Activated naive CD8-positive, alpha-beta T cell treated with anti-CD3 and anti-CD28 coated beads, Interleukin-2, amount 50 U/mL, for 16 hours (primary cell): Measurements from ENCODE around the gene GPBAR1.
"Not testable (repeated sequence)": the region's sequence is repeated elsewhere in the genome, so short reads cannot be mapped to it uniquely, and the experiment has no call there.

Source experiments
- DNase-seq: peaks from one replicate; pipeline ENCODE4 v3.0.0-alpha.2; 2020; ENCODE audit warnings: low read depth, low spot score

The GPBAR1 gene

GRCh38 chr2:218310853-218311540 is 50.2 kb downstream of the GPBAR1 start:
- DNase-seq, result no peak

GRCh38 chr2:218311541-218312266 is 50.9 kb downstream of the GPBAR1 start:
- not testable (repeated sequence) for DNase-seq

GRCh38 chr2:218312267-218312756 is 51.5 kb downstream of the GPBAR1 start:
- no peak for DNase-seq

- no peak for DNase-seq
Measured at GRCh38 chr2:218313356-218313755, 52.5 kb downstream of the GPBAR1 start.
